Stimulated activated CD4-positive, alpha-beta T cell treated with anti-CD3 and anti-CD28 coated beads, Interleukin-1b, Interleukin-23, amount 100 ng/mL, for 48 hours (primary cell): ENCODE measurements around the gene USP17L12.
A peak's percentile ranks its signal among the peaks of the same experiment; 100 is the strongest.
"Not testable (repeated sequence)": the region's sequence is repeated elsewhere in the genome, so short reads cannot be mapped to it uniquely, and the experiment has no call there.

Experiments
- DNase-seq: peaks from one replicate; pipeline ENCODE4 v3.0.0-alpha.2; 2020

Gene USP17L12, protein sequence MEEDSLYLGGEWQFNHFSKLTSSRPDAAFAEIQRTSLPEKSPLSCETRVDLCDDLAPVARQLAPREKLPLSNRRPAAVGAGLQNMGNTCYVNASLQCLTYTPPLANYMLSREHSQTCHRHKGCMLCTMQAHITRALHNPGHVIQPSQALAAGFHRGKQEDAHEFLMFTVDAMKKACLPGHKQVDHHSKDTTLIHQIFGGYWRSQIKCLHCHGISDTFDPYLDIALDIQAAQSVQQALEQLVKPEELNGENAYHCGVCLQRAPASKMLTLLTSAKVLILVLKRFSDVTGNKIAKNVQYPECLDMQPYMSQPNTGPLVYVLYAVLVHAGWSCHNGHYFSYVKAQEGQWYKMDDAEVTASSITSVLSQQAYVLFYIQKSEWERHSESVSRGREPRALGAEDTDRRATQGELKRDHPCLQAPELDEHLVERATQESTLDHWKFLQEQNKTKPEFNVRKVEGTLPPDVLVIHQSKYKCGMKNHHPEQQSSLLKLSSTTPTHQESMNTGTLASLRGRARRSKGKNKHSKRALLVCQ

DNA sequence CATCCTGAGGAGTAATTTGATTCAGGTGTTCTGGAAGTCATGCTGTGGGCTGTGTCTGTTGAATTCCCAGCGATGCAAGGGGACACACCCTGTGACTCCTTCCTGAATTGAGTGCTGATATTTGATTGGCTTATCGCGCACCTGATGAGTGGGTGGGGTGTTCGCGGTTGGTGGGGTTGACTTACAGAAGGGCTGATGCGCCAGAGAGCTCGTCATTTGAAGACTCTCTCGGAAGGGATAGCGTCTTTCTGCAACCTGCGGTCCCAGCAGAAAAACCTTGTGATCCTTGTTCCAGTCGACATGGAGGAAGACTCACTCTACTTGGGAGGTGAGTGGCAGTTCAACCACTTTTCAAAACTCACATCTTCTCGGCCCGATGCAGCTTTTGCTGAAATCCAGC lies at the start of gene USP17L12:
USP17L12 (plus strand) TSS at position 301 of the 400 bp plus-strand sequence; CDS start at position 301, 0 bp downstream.
- DNase-seq, result not testable (repeated sequence)

DNA sequence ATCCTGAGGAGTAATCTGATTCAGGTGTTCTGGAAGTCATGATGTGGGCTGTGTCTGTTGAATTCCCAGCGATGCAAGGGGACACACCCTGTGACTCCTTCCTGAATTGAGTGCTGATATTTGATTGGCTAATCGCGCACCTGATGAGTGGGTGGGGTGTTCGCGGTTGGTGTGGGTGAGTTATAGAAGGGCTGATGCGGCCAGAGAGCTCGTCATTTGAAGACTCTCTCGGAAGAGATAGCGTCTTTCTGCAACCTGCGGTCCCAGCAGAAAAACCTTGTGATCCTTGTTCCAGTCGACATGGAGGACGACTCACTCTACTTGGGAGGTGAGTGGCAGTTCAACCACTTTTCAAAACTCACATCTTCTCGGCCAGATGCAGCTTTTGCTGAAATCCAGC lies 9.6 kb upstream of the USP17L12 start, which contains the start of gene USP17L10:
USP17L10 (plus strand) TSS at position 301 of the 400 bp plus-strand sequence; CDS start at position 301, 0 bp downstream.
- DNase-seq, result not testable (repeated sequence)

DNA sequence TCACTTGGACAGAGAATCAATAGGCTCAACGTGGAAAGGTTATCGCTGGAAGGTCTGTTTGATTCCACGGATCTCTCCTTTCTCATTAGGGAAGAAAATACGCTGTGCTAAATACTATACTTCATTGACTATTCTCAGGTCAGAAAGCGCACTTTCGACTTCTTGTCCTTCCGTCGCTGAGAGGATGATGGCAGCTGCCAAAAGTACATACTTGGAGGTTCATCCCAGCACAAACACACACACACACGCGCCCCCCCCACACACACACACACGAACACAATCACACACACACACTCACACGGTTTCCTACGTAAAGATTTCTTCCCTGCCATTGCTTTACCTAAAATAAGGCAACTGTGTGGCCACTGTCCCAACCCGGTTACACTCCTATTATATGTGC lies 5.3 kb upstream of the USP17L12 start:
- DNase-seq, result not testable (repeated sequence)

DNA sequence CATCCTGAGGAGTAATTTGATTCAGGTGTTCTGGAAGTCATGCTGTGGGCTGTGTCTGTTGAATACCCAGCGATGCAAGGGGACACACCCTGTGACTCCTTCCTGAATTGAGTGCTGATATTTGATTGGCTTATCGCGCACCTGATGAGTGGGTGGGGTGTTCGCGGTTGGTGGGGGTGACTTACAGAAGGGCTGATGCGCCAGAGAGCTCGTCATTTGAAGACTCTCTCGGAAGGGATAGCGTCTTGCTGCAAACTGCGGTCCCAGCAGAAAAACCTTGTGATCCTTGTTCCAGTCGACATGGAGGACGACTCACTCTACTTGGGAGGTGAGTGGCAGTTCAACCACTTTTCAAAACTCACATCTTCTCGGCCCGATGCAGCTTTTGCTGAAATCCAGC lies 4.8 kb upstream of the USP17L12 start, which contains the start of gene USP17L11:
USP17L11 (plus strand) TSS at position 301 of the 400 bp plus-strand sequence; CDS start at position 301, 0 bp downstream.
- not testable (repeated sequence) for DNase-seq

DNA sequence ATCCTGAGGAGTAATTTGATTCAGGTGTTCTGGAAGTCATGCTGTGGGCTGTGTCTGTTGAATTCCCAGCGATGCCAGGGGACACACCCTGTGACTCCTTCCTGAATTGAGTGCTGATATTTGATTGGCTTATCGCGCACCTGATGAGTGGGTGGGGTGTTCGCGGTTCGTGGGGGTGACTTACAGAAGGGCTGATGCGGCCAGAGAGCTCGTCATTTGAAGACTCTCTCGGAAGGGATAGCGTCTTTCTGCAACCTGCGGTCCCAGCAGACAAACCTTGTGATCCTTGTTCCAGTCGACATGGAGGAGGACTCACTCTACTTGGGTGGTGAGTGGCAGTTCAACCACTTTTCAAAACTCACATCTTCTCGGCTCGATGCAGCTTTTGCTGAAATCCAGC lies 4.6 kb downstream of the USP17L12 start, which contains the start of gene USP17L13:
USP17L13 (plus strand) TSS at position 301 of the 400 bp plus-strand sequence; CDS start at position 301, 0 bp downstream.
- DNase-seq, result not testable (repeated sequence)

DNA sequence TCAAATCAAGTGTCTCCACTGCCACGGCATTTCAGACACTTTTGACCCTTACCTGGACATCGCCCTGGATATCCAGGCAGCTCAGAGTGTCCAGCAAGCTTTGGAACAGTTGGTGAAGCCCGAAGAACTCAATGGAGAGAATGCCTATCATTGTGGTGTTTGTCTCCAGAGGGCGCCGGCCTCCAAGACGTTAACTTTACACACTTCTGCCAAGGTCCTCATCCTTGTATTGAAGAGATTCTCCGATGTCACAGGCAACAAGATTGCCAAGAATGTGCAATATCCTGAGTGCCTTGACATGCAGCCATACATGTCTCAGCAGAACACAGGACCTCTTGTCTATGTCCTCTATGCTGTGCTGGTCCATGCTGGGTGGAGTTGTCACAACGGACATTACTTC lies 10.3 kb downstream of the USP17L12 start:
- peak; percentile 1 for DNase-seq

DNA sequence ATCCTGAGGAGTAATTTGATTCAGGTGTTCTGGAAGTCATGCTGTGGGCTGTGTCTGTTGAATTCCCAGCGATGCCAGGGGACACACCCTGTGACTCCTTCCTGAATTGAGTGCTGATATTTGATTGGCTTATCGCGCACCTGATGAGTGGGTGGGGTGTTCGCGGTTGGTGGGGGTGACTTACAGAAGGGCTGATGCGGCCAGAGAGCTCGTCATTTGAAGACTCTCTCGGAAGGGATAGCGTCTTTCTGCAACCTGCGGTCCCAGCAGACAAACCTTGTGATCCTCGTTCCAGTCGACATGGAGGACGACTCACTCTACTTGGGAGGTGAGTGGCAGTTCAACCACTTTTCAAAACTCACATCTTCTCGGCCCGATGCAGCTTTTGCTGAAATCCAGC lies 14.1 kb downstream of the USP17L12 start, which contains the start of gene USP17L15:
USP17L15 (plus strand) TSS at position 301 of the 400 bp plus-strand sequence; CDS start at position 301, 0 bp downstream.
- not testable (repeated sequence) for DNase-seq

DNA sequence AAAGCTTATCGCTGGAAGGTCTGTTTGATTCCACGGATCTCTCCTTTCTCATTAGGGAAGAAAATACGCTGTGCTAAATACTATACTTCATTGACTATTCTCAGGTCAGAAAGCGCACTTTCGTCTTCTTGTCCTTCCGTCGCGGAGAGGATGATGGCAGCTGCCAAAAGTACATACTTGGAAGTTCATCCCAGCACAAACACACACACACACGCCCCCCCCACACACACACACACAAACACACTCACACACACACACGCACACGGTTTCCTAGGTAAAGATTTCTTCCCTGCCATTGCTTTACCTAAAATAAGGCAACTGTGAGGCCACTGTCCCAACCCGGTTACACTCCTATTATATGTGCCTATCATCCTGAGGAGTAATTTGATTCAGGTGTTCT lies 18.5 kb downstream of the USP17L12 start:
- not testable (repeated sequence) for DNase-seq

DNA sequence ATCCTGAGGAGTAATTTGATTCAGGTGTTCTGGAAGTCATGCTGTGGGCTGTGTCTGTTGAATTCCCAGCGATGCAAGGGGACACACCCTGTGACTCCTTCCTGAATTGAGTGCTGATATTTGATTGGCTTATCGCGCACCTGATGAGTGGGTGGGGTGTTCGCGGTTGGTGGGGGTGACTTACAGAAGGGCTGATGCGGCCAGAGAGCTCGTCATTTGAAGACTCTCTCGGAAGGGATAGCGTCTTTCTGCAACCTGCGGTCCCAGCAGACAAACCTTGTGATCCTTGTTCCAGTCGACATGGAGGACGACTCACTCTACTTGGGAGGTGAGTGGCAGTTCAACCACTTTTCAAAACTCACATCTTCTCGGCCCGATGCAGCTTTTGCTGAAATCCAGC lies 23.6 kb downstream of the USP17L12 start, which contains the start of gene USP17L17:
USP17L17 (plus strand) TSS at position 301 of the 400 bp plus-strand sequence; CDS start at position 301, 0 bp downstream.
- not testable (repeated sequence) for DNase-seq

DNA sequence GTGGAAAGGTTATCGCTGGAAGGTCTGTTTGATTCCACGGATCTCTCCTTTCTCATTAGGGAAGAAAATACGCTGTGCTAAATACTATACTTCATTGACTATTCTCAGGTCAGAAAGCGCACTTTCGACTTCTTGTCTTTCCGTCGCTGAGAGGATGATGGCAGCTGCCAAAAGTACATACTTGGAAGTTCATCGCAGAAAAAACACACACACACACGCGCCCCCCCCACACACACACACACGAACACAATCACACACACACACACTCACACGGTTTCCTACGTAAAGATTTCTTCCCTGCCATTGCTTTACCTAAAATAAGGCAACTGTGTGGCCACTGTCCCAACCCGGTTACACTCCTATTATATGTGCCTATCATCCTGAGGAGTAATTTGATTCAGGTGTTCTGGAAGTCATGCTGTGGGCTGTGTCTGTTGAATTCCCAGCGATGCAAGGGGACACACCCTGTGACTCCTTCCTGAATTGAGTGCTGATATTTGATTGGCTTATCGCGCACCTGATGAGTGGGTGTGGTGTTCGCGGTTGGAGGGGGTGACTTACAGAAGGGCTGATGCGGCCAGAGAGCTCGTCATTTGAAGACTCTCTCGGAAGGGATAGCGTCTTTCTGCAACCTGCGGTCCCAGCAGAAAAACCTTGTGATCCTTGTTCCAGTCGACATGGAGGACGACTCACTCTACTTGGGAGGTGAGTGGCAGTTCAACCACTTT lies 28.2 kb downstream of the USP17L12 start, which contains the start of gene USP17L18:
USP17L18 (plus strand) TSS at position 678 of the 728 bp plus-strand sequence; CDS start at position 678, 0 bp downstream.
- peak; percentile 1 for DNase-seq

DNA sequence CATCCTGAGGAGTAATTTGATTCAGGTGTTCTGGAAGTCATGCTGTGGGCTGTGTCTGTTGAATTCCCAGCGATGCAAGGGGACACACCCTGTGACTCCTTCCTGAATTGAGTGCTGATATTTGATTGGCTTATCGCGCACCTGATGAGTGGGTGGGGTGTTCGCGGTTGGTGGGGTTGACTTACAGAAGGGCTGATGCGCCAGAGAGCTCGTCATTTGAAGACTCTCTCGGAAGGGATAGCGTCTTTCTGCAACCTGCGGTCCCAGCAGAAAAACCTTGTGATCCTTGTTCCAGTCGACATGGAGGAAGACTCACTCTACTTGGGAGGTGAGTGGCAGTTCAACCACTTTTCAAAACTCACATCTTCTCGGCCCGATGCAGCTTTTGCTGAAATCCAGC lies 33.1 kb downstream of the USP17L12 start, which contains the start of gene USP17L19:
USP17L19 (plus strand) TSS at position 301 of the 400 bp plus-strand sequence; CDS start at position 301, 0 bp downstream.
- not testable (repeated sequence) for DNase-seq

DNA sequence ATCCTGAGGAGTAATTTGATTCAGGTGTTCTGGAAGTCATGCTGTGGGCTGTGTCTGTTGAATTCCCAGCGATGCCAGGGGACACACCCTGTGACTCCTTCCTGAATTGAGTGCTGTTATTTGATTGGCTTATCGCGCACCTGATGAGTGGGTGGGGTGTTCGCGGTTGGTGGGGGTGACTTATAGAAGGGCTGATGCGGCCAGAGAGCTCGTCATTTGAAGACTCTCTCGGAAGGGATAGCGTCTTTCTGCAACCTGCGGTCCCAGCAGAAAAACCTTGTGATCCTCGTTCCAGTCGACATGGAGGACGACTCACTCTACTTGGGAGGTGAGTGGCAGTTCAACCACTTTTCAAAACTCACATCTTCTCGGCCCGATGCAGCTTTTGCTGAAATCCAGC lies 37.9 kb downstream of the USP17L12 start, which contains the start of gene USP17L20:
USP17L20 (plus strand) TSS at position 301 of the 400 bp plus-strand sequence; CDS start at position 301, 0 bp downstream.
- DNase-seq, result not testable (repeated sequence)

DNA sequence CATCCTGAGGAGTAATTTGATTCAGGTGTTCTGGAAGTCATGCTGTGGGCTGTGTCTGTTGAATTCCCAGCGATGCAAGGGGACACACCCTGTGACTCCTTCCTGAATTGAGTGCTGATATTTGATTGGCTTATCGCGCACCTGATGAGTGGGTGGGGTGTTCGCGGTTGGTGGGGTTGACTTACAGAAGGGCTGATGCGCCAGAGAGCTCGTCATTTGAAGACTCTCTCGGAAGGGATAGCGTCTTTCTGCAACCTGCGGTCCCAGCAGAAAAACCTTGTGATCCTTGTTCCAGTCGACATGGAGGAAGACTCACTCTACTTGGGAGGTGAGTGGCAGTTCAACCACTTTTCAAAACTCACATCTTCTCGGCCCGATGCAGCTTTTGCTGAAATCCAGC lies 42.6 kb downstream of the USP17L12 start, which contains the start of gene USP17L21:
USP17L21 (plus strand) TSS at position 301 of the 400 bp plus-strand sequence; CDS start at position 301, 0 bp downstream.
- DNase-seq, result not testable (repeated sequence)

DNA sequence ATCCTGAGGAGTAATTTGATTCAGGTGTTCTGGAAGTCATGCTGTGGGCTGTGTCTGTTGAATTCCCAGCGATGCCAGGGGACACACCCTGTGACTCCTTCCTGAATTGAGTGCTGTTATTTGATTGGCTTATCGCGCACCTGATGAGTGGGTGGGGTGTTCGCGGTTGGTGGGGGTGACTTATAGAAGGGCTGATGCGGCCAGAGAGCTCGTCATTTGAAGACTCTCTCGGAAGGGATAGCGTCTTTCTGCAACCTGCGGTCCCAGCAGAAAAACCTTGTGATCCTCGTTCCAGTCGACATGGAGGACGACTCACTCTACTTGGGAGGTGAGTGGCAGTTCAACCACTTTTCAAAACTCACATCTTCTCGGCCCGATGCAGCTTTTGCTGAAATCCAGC lies 47.4 kb downstream of the USP17L12 start, which contains the start of gene USP17L22:
USP17L22 (plus strand) TSS at position 301 of the 400 bp plus-strand sequence; CDS start at position 301, 0 bp downstream.
- not testable (repeated sequence) for DNase-seq
